Kidney (tissue), 14 donors: ENCODE measurements around the gene MFN2. TPM values are rescaled to one million over a fixed set of nuclear protein-coding genes. Genes with fewer than 3 reads are reported as not detected.

Source experiments
- DNase-seq, 5 donors: peaks; one replicate each; pipeline ENCODE4 v3.0.0-alpha.2; 2013 to 2020
- FAIRE-seq: peaks from 2 replicates; lab custom pipeline; 2012; peaks lifted over from hg19 to GRCh38; lab: Jason Lieb, UNC
- H3K27ac ChIP-seq, 2 donors: one replicate each; pipeline ENCODE4 v1.7.0; 2013; ENCODE audit warnings: low read depth in 2 of 2, low read length in 2 of 2, inconsistent platforms in 1 of 2
- H3K27me3 ChIP-seq: one replicate; pipeline ENCODE4 v1.7.1; 2013; ENCODE audit warnings: low read length, inconsistent platforms; ENCODE audit not compliant: control insufficient read depth, insufficient read depth
- H3K36me3 ChIP-seq, 3 donors: one replicate each; pipeline versions ENCODE4 v1.7.0 to v1.7.1; 2013; ENCODE audit warnings: low read length in 3 of 3, control low read depth in 1 of 3, inconsistent platforms in 1 of 3; ENCODE audit not compliant: insufficient read depth in 3 of 3, control insufficient read depth in 2 of 3
- H3K4me1 ChIP-seq, 3 donors: one replicate each; pipeline versions ENCODE4 v1.7.0 to v1.7.1; 2013; ENCODE audit warnings: low read length in 3 of 3, inconsistent platforms in 1 of 3, low read depth in 1 of 3; ENCODE audit not compliant: control insufficient read depth in 2 of 3, insufficient read depth in 2 of 3
- H3K4me3 ChIP-seq, 3 donors: one replicate each; pipeline versions ENCODE4 v1.7.0 to v1.8.1; 2013; ENCODE audit warnings: low read length in 3 of 3, control low read depth in 1 of 3, inconsistent platforms in 1 of 3
- H3K9ac ChIP-seq, 3 donors: one replicate each; pipeline versions ENCODE4 v1.7.0 to v1.7.1; 2013; ENCODE audit warnings: low read length in 3 of 3, control low read depth in 1 of 3, inconsistent platforms in 1 of 3
- H3K9me3 ChIP-seq, 3 donors: one replicate each; pipeline versions ENCODE4 v1.7.0 to v1.7.1; 2013; ENCODE audit warnings: low read length in 3 of 3, control low read depth in 1 of 3, inconsistent platforms in 1 of 3; ENCODE audit not compliant: control insufficient read depth in 2 of 3, insufficient read depth in 1 of 3
- intact Hi-C: fragments of 100-400 bp; cut with DNase I; formaldehyde crosslinking; loops from one replicate; pipeline ENCODE4 v1.11.1; 2022
- polyA plus RNA-seq: library from polyadenylated mRNA; stranded (reverse); fragments of 350-450 nt; fragmentation: Illumina TruSeq; extraction: RNeasy Lipid Tissue Mini Kit (QIAGEN cat#74804); gene quantifications from one replicate; pipeline ENCODE4 v1.2.3, GENCODE V29; 2014; ENCODE audit warnings: low read depth, low replicate concordance; ENCODE audit not compliant: insufficient read depth
- total RNA-seq: library from RNA; stranded (reverse); fragmentation: NEBNext Ultra II Directional; extraction: Animal tissue kit (Norgen Biotek cat#: 25700); gene quantifications from one replicate; pipeline ENCODE4 v1.2.1, GENCODE V29; 2021
- TF ChIP-seq, protein P1 (sequence below): IDR thresholded peaks from 3 replicates; pipeline ENCODE4 v1.5.1; 2012; ENCODE audit warnings: mild to moderate bottlenecking, moderate library complexity, borderline replicate concordance; ENCODE audit not compliant: insufficient read depth; ENCODE audit errors: extremely low read depth
- donor health status: control.
- donor health status: control.
- donor health status: control.
- donor health status: control.
- donor health status: control.
- donor health status: DM: yes; HTN: yes; CAD: no.
- donor health status: Normal renal cell carcinoma (clear cell type).

Gene MFN2
- total and polyA plus RNA-seq, 2 donors from 2014 or later: 41.1 to 77.6 TPM

DNA sequence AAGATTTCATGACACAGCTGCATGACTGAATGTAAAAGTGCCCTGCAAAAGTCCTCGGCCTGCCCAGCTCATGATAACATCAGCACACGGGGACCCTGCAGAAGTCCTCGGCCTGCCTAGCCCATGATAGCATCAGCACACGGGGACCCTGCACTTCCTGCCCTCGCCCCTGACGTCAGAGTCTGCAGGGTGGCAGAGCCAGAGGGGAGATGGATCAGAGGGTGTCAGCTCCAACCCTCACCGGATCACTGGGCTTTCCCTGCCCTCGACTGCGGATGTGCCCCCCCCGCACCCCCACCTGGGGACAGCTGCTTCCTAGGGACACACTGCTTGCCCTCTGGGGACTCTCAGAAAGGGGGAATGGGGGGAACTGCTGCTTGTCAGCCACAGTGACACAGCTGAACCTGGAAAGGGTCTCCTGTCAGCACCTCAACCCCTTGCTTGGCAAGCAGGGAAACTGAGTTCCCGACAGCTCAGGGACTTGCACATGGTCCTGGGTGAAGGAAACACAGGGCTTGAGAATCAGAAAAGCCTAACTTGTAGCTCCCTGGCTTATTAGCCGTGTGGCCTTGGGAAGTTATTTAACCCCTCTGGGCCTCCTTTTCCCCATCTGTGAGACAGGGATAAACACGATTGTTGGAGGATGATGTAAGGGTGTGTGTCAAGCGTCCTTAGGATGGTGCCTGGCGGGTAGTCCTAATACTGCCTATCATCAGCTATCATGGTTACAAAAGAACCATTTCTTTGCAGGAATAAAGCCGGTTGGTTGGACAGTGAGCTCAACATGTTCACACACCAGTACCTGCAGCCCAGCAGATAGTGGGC lies 30.7 kb downstream of the MFN2 start:
- Histone ChIP-seq H3K9me3 (no peaks in the 10 kb centered on the region), H3K9ac (no peak overlapping the region), H3K27ac (no peak overlapping the region), H3K27me3 (no peaks in the 10 kb centered on the region), H3K4me1 (peaks cover 0 to 3% (median 0%) of the 10 kb centered on the region in 3 donors), H3K36me3 (peaks cover 0 to 49% (median 33%) of the 10 kb centered on the region in 3 donors), H3K4me3 (no peak overlapping the region)
- no peak for FAIRE-seq
- intact Hi-C loops: no loop called here
- TF ChIP-seq, protein P1, sequence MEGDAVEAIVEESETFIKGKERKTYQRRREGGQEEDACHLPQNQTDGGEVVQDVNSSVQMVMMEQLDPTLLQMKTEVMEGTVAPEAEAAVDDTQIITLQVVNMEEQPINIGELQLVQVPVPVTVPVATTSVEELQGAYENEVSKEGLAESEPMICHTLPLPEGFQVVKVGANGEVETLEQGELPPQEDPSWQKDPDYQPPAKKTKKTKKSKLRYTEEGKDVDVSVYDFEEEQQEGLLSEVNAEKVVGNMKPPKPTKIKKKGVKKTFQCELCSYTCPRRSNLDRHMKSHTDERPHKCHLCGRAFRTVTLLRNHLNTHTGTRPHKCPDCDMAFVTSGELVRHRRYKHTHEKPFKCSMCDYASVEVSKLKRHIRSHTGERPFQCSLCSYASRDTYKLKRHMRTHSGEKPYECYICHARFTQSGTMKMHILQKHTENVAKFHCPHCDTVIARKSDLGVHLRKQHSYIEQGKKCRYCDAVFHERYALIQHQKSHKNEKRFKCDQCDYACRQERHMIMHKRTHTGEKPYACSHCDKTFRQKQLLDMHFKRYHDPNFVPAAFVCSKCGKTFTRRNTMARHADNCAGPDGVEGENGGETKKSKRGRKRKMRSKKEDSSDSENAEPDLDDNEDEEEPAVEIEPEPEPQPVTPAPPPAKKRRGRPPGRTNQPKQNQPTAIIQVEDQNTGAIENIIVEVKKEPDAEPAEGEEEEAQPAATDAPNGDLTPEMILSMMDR: no peak
- no peak for DNase-seq

DNA sequence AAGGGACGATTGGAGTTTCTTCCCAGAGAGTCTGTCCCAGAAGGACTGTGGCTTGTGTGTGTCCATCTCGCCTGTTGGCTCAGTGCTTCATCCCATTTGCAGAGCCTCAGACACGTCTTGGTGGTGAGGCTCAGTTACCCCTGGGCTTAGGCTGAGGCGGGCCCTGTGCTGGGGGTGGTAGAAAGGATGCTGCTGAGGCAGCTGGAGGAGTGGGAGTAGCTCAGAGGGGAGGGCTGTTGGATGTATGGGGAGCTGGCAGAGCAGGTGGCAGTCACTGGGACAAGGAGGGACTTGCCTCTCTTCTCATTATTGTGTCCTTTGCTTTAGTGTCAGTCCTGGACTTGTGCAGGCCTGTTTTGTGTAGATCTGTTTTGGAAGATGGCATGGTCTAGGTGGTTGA lies 31.8 kb downstream of the MFN2 start:
- no peaks in the 10 kb centered on the region for H3K27me3 ChIP-seq
- FAIRE-seq (no peak), DNase-seq (no peak)
- no peak overlapping the region for H3K27ac ChIP-seq
- no peak overlapping the region for H3K4me3 ChIP-seq
- H3K36me3 ChIP-seq: peaks cover 0 to 39% (median 26%) of the 10 kb centered on the region in 3 donors
- TF ChIP-seq, protein P1: no peak
- no peaks in the 10 kb centered on the region for H3K9me3 ChIP-seq
- H3K4me1 ChIP-seq: peaks cover 0 to 3% (median 0%) of the 10 kb centered on the region in 3 donors
- no peak overlapping the region for H3K9ac ChIP-seq
- intact Hi-C loops: no loop called here

DNA sequence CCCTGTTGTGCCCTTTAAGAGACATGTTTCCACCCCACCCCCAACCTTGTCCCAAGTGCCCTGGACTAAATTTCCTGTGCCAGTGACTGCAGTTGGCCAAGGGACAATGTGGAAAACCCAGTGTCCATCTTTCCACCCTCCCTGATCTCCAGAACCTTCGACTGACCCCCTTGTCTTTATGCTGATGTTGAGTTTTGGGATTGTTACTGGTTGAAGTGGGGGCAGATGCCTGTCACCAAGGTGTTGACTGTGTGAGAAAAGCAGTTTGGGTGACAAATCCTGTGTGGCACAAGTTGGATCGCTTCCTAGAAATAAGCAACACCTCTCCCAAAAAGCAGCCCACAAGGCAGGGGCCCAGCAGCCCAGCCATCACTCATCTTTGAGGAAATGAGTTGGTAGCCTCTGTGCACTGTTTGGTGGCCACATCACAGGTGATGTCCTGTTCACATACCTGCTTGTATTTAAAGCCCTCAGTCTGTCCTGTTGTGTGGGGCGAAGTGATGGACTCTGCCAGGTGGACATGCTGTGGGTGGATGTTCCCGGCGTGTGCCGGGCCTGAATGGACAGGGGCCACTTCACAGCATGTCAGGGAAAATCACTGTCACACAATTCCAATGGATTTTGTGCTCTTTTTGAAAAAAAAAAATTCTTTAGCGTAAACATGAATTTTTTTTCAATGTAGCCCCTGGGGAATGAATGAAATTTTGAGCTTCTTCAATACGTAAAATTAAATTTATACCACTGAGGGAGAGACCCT lies 32.5 kb downstream of the MFN2 start:
- TF ChIP-seq, protein P1: no peak
- DNase-seq (no peak), FAIRE-seq (no peak)
- no peak overlapping the region for H3K9ac ChIP-seq
- peaks cover 0 to 3% (median 0%) of the 10 kb centered on the region in 3 donors for H3K4me1 ChIP-seq
- intact Hi-C loops: no loop called here
- H3K27me3 ChIP-seq: no peaks in the 10 kb centered on the region
- no peaks in the 10 kb centered on the region for H3K9me3 ChIP-seq
- no peak overlapping the region for H3K4me3 ChIP-seq
- H3K27ac ChIP-seq: no peak overlapping the region
- H3K36me3 ChIP-seq: peaks cover 0 to 34% (median 19%) of the 10 kb centered on the region in 3 donors
